Dedifferentiated amniotic fluid mesenchymal stem cell (primary cell): ENCODE measurements around the gene GTF3C2.

Experiments
- DNase-seq: peaks from one replicate; pipeline ENCODE4 v3.0.0-alpha.2; 2016; ENCODE audit errors: extremely low spot score

Gene GTF3C2, protein sequence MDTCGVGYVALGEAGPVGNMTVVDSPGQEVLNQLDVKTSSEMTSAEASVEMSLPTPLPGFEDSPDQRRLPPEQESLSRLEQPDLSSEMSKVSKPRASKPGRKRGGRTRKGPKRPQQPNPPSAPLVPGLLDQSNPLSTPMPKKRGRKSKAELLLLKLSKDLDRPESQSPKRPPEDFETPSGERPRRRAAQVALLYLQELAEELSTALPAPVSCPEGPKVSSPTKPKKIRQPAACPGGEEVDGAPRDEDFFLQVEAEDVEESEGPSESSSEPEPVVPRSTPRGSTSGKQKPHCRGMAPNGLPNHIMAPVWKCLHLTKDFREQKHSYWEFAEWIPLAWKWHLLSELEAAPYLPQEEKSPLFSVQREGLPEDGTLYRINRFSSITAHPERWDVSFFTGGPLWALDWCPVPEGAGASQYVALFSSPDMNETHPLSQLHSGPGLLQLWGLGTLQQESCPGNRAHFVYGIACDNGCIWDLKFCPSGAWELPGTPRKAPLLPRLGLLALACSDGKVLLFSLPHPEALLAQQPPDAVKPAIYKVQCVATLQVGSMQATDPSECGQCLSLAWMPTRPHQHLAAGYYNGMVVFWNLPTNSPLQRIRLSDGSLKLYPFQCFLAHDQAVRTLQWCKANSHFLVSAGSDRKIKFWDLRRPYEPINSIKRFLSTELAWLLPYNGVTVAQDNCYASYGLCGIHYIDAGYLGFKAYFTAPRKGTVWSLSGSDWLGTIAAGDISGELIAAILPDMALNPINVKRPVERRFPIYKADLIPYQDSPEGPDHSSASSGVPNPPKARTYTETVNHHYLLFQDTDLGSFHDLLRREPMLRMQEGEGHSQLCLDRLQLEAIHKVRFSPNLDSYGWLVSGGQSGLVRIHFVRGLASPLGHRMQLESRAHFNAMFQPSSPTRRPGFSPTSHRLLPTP

DNA sequence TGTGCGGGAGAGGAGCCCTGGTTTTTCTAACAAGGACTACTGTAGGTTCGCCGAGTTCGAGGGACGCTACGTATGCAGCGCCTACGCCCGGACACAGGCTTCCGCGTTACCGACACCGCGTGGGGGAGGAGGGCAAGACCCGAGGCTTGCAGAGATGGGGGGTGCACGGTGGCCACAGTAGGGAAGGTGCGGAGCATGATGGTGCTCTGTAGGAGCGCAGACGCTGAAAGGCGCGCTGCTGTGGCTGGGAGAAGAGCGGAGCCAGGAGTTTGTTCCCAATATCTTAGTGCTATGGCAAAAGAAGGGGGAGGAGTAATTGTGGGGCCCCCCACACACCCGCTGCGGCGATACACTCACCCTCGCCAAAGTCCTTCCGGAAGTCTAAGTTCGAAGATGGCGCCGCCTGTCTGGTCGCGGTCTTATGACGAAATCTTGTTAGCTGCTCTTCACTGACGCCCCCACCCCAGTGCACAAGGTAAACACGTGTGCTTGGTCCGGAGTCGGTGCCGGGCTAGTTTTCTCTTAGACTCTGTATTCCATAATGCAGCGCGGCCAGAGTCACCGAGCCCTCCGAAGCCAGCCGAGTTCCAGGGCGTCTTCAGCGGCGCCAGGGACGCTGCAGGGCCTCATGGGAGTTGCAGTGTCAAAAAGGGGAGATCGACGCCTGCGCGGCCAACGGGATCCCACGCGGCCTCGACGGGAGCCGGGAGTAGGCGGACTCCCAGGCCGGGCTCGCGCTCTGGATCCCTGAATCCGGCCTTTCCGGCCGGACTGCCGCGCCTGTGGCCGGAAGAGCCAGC is at the start of gene GTF3C2:
Gene GTF3C2 (minus strand): TSS at position 383 of the 800 bp plus-strand sequence. CDS start 13,210 bp downstream, outside the sequence.
- peak; percentile 97 for DNase-seq

DNA sequence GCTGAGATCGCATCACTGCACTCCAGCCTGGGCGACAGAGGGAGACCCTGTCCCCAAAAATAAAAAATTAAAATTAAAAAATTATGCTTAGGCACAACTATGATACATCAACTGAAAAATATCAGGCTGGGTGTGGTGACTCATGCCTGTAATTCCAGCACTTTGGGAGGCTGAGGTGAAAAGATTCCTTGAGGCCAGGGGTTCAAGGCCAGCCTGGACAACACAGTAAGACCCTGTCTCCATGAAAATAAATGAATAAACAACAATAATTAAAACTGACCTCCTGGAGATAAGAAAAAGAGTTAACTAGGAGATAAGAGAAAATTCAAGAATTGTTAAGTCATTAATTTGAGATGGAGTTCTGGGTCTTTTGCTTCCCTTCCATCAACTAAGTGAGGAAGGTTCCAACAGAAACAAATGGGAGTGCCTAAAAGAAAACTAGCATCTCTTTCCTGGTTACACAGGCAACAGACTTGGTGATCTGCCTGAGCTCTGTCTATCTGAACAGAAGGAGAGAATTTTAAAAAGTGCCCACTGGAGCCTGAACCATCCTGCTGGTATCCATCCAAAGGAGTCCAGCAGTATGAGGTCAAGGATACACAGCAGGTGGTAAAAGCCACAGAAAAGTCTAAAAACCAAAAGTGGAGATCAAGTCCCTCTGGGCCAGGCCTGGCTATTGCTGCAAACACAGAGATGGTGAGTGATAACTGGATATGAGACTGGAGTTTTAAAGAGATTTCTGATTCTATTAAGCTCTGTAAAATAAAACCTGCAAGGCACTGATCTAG is 44.0 kb upstream of the GTF3C2 start:
- no peak for DNase-seq

DNA sequence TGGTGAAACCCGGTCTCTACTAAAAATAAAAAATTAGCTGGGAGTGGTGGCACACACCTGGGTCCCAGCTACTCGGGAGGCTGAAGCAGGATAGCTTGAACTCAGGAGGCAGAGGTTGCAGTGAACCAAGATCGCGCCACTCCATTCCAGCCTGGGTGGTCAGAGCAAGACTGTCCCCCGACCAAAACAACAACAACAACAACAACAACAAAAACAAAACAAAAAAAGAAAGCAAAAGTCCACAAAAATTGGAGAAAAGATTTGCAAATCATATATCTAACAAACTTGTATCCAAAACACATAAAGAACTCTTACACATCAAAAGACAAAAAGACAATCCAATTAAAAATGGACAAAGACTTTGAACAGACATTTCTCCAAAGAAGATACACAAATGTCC is 42.4 kb upstream of the GTF3C2 start:
- DNase-seq, result no peak

DNA sequence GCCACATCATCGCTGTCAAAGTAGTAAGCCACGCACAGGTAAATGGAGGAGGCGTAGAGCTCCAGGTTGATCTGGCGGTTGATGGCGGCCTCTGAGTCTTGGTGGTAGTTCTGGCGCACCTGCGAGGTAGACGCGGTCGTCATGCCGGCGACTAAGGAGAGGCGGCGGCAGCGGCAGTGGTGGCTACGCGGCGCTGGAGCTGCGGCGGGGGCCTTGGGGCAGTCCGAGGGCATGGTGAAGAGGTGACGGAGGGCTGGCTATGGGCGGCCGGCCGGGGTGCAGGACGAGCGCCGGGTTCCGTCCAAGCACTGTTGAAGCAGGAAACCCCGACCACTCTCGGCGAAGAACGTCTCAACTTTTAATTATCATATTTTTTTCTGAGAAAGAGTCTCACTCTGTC is 36.7 kb upstream of the GTF3C2 start:
- DNase-seq, result no peak

DNA sequence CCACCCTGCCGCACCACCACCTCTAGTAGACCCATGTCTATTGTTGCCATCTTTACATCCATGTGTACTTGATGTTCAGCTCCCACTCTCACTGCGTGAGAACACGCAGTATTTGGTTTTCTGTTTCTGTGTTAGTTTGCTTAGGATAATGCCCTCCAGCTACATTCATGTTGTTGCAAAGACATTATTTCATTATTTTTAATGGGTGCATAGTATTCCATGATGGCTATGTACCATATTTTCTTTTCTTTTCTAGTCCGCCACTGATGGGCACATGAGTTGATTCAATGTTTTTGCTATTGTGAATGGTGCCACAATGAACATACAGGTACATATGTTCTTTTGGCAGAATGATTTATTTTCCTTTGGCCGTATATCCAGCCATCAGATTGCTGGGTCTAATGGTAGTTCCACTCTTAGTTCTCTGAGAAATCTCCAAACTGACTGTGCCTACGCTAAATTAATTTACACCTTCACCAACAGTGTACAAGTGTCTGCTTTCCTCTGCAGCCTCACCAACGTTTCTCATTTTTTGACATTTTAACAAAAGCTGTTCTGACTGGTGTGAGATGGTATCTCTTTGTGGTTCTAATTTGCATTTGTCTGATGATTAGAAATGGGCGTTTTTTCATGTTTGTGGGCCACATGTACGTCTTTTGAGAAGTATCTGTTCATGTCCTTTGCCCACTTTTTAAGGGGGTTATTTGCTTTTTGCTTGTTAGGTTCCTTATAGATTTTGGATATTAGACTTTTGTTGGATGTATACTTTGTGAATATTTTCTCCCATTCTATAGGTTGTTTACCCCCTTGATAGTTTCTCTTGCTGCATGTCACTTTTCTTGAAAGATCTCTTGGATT is 34.5 kb upstream of the GTF3C2 start:
- DNase-seq, result no peak

DNA sequence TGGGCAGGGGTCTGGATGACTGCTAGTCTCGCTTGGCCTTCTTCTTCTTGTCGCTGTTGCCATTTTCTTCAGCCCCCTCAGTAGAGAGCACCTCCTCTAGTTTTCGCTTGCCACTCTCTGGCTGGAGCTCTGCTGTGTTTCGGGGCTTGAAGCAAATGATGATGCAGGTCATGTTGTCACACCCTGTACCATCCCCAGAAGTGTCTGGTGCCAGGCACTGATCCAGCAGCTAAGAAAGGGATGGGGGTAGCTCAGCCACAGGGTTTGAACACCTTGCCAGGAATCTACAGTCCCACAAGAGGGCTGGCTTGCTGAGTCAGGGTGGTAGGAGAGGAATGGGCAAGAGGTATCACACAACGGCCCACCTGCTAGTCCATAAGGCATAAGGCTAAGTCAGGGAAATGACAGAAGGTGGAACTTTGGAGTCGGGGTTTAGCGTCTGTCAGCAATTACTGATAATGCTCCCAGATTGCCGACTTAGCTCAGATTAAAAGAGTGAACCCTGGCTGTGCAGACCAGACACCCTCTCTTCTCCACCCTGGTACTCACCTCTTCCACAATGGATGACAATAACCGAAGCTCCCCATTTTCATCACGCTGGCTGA is 25.1 kb upstream of the GTF3C2 start:
- no peak for DNase-seq

DNA sequence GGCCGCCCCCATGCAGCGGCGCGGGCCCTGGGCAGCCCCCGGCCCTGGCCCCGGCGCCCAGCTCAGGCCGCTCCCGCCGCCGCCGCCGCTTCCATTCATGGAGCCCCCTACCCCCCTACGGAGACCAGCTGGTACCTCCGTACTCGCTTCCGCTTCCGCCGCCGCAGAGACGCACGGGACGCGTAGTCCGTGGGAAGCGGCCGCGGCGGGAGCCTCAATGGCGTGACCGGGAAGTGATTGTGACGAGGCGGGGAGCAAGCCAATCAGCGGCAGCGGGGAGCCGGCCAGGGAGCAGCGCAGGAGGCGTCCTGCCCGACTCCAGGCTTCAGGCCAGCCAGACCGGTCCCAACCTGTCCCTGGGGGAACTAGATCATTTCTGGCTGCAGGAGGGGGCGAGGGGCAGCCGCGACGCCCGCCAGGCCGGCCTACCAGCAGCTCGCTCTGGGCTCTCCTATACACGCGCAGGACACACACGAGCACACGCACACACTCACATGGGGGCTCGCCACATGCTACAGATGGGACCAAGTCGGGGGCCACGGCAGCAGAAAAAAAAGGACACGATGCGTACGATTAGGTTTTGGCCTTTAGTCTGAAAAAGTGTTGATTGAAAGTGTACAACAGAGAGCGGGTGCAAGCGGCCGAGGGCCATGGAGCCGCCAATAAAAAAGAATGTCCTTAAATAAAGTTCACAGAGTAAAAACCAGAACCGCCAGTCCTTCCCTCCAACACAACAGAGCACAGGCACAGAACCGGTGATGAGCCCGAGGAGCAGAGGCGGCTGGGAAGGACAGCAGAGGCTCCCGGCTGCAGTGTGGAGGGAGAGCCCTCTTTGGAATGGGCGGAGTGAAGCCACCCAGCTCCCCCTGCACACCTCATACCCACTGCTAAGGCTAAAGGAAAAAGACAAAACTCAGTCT is 24.3 kb upstream of the GTF3C2 start, which contains the start of gene ZNF513:
Gene ZNF513 (minus strand): TSS at position 109 of the 920 bp plus-strand sequence. CDS start 208 bp downstream, outside the sequence.
- peak; percentile 94 for DNase-seq

DNA sequence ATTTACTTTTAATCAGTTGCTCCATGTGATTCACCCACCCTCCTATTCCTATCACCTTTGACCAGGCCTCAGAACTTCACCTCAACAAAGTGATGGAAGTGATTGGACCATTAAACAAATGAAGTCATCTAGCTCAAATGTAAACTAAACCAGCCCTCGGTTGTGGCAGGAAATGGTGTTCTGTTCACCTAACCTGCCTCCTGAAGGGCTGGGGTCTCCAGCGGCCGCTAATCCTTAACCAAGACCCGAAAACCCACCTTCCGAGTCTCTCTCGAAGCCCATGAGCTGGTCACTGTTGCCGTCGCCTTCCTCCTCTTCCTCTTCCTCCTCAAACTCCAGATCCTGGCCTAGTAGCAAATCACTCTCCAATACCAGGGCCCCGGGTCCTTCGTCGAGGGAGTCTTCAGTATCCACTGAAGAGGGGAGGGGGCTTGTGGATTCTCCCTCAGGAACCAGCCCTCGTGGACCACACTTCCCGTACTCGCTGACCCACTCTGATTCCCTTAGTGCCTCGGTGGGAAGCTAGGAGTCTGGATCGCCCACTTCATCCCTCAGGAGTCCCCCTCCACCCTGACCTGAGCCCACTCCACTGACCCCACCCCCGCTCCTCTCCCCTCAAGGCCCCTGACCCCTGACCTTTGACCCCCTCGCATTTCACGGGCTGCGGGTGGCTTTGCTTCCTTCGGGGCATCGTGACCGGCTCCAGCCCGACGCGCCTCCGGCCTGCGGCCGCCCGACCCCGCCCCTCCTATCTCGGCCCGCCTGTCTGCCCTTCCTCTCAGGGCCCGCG is 23.5 kb upstream of the GTF3C2 start:
- no peak for DNase-seq

DNA sequence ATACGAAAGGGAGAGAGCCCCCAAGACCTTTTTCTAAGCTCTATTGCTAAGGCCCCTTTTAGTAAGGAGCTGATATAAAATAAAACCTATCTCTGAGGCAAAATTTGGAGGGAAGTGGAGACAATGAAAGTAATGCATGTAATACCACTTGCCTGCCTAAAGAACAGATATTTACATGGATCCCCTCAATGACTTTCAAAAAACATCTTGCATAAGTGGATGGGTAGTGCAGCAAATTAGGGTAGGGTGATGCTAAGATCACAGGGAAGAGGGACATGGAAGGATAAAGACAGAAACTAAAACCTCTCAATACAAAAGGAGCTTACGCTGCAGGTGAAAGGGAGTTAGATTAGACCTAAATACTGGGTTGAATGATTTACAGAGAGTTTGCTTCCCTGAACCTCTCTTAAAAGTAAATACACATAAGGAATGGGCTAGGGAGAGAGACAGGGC is 22.8 kb upstream of the GTF3C2 start:
- no peak for DNase-seq

DNA sequence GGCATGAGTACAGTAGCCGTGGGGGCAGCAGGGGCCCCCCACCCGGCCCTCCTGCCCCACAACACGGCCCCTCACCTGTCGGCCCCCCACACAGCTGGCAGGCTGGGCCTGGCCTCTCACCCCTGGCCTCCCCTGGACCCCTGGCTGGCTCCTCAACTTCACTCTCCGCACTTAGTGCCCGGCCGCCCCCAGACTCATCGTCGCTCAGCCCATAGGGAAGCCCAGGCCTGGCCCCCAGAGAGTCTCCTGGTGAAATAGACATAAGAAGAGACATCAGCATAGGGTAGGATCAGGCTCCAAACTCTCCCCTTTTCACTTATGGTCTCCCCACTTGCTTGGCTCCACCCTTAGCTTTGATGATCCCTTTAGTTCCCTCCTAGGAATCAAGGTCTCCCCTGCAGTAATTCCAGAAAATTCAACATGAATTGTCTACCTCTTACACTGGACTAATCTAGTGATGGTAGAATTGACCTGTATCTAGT is 22.3 kb upstream of the GTF3C2 start:
- DNase-seq, result no peak

DNA sequence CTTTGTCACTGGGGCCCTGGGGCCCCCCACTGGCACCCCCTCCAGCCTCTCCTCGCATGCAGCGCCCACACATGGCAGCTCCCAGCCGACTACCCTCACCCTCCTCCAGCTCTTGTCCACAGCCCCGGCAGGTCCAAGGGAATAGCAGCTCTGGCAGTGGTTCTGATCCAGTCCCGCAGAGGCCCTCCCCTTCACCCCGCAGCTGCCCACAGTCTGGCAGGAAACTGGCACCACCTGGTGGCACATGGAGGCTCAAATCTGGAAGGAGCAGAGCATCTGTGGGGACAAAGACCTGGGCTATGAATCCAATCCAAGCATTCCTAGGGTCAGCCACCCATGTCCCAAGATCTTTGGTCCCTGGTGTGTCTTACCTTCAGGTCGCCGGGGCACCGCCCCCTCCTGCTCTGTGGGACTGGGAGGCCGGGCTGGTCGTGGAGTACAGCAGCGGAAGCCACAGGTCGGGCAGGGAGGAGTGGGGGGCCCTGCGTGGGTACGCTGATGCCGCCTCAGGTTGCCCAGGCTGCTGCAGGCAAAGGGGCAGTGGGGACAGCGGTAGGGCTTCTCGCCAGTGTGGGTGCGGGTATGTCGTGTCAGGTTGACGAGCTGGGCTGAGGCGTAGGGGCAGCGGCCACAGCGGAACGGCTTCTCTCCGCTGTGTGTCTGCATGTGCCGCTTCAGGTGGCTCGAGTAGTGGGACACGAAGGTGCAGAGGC is 21.7 kb upstream of the GTF3C2 start:
- DNase-seq, result no peak

DNA sequence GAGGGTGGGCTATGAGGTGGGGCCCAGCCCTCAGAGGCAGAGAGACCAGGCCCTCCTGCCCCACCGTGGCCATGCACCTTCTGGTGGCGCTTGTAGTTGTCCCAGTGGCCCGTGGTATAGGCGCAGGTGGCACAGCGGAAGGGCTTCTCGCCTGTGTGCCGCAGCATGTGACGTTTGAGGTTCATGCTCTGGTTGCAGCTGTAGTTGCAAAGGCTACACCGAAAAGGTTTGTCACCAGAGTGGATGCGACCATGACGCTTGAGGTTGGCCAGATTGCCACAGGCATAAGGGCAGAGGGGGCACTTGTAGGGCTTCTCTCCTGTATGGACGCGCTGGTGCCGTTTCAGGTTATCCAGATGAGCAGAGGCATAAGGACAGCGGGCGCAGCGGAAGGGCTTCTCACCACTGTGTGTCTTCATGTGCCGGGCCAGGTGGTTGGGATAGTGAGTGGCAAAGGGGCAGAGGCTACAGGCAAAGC is 21.1 kb upstream of the GTF3C2 start:
- no peak for DNase-seq

DNA sequence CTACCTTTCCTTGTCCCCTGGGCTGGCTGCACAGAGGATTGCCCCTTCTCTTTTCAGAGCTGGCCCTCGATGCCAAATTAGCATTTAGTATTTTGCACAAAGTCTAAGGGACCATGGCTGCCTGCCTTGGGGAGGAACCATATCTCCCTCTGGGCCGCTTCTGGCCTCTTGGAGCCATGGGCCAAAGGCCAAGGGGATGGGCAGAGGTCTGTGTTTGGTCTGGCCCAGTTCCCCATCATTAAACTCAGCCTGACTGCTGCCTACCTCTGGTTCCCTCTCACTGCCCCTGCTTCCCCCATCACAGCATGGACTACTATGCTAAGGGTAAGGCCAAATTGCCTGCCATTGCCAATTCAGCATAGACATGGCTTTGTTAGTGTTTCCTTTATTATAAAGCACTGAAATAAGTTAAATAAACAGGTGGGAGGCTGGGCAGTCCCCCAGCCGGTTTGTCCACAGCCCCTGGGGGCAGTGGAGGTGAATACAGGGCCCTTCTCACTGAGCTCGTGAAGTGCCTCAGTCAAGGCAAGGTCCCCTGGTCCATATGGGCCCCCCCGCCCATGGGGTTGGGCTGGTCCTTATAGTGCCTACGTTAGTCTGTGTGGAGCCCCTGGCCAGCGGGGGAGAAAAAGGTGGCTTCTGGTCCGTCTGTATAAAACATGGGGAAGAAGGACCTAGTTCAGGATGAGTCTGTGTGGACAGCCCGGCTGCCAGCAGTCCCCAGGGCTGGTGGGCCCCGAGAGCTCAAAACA is 20.5 kb upstream of the GTF3C2 start:
- DNase-seq, result no peak

DNA sequence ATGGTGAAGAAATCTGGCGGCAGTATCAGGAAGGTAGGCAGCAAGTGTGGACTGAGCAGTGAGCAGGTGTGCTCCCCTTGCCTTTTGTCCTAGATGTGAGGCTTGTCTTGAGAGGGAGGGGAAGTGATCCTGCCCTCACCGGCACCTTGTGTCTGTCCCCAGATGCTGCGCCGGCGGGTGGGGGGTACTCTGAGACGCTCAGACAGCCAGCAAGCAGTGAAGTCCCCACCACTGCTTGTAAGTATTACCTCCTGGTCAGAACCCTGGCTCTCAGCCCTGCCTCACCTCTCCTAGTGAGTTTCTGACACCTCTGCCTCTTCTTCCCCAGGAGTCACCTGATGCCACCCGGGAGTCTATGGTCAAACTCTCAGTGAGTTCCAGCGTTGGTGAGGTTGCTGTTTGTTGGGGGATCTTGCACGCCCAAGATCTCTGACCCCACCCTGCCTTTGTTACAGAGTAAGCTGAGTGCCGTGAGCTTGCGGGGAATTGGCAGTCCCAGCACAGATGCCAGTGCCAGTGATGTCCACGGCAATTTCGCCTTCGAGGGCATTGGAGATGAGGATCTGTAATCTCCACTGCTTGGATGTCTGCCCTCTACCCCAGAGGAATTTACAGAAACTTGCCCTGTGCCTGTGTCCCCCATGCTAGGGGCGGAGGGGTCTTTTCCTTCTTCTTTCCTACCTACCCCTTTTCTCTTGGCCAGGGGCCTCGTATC is 19.7 kb upstream of the GTF3C2 start:
- DNase-seq, result no peak

DNA sequence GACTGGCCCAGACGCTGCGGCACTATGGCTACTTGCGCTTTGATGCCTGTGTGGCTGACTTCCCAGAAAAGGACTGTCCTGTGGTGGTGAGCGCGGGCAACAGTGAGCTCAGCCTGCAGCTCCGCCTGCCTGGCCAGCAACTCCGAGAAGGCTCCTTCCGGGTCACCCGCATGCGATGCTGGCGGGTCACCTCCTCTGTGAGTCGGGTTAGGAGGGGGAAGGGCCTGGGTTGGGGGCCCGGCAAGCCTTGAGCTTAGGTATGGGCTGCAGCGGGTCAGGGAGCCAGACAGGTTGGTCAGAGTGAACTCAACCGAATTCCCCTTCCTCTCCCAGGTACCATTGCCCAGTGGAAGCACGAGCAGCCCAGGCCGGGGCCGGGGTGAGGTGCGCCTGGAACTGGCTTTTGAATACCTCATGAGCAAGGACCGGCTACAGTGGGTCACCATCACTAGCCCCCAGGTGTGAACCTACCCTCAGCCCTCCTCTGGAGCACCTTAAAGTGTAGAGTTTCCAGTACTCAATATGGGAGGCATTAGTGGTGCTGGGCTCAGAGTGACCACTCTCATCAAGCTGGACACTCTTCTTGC is 19.0 kb upstream of the GTF3C2 start:
- no peak for DNase-seq
